Kidney capillary endothelial cell (primary cell): ENCODE measurements around the gene MET.

ENCODE experiments used
- DNase-seq: peaks from one replicate; pipeline ENCODE4 v3.0.0-alpha.2; 2018; ENCODE audit warnings: low spot score

The MET gene

DNA sequence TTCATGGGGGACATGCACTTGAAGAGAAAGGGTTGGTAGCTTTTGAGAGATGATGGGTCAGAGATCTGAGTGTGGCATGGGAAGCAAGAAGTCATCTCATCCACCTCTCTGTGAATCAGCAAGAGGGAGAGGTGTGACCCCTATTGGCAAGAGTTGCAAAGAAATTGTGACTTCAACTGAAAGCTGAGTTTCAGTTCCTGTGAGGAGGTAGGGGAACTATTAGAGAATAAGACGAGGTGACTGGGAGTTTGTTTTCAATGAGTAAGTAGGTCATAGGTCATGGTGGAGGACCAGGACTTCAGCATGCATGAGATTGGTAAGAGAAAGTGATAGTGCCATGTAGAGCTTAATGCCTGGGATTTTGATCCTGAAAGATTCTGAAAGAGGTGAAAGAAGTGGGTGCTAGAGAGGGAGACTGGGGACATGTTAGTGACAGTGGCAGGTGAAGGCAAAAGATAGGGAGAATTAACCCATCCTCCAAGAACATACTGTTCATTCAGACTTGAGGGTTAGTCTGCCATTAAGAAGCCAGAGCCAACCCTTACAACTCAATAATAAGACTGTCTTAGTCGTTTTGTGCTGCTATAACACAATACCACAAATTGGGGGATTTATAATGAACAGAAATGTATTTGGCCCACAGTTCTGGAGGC, 114.9 kb downstream of the MET start:
- DNase-seq = peak; percentile 65

DNA sequence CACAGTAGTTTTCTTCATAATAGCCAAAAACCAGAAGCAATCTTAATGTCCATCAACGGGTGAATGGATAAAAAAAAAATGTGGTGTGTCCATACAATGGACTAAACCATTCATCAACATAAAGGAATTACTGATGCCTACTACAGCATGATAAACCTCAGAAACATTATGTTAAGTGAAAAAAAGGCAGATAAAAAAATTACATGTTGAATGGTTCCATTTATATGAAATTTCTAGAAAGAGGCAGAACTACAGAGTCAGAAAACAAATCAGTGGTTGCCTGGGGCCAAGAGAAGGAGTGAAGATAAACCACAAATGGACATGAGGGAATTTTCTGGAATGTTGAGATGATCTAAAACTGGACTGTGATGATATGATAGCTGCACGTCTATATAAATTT, 115.9 kb downstream of the MET start:
- no peak for DNase-seq

DNA sequence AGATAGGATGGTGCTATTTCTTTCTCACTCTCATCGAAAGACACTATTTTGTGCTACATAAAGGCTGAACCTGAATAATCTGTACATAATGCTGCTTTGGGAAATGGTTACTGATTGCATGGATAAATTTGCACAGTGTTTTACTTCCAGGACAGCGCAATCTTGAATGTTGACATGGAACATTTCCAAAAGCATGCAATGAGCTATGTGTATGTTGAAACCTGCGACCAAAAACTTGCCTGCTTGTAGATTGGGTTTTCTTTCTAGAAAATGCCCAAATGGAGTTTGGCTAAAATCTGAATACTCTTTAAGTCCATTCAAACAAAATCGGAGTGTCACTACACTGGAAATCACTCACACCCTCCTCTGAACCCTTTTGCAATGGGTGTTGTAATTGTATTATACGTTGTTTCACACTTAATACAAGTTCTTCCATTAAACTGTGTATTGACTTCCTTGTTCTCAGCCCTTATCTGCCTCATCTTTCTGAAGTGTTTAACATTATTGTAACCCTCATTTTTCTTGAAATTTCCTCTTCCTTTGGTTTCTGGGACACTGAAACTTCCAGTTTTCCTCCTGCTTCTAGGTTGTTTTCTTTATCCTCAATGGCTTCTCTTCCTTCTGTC, 116.7 kb downstream of the MET start:
- no peak for DNase-seq

DNA sequence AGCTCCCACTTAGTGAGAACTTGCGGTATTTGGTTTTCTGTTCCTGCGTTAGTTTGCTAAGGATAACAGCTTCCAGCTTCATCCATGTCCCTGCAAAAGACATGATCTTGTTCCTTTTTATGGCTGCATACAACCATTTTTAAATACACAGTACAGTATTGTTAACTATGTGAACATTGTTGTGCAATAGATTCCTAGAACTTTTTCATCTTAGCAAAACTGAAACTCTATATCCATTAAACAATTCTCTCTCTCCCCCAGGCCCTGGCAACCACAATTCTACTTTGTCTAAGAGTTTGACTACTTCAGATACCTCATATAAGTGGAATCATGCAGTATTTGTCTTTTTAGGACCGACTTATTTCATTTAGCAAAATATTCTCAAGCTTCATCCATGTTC, 118.0 kb downstream of the MET start:
- DNase-seq = no peak

GRCh38 chr7:116792813-116793212, 120.8 kb downstream of the MET start:
- no peak for DNase-seq

GRCh38 chr7:116793795-116794340, 121.9 kb downstream of the MET start:
- no peak for DNase-seq

GRCh38 chr7:116796471-116796870, 124.5 kb downstream of the MET start:
- no peak for DNase-seq

GRCh38 chr7:116797612-116798011, 125.6 kb downstream of the MET start:
- DNase-seq = no peak

DNA sequence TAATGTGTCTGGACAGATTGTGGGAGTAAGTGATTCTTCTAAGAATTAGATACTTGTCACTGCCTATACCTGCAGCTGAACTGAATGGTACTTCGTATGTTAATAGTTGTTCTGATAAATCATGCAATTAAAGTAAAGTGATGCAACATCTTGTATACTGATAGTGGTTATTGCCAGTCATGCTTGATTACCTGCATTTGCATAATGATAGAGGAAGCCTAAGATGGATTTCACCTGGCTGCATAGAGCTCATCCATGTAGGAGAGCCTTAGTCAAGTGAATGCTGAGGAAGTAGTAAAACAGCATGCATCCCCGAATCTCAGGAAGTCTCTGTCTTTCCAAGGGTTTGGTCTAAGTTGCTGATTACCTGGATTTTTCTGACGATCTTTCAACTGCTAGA, 126.2 kb downstream of the MET start:
- no peak for DNase-seq

GRCh38 chr7:116799916-116800315, 127.9 kb downstream of the MET start:
- DNase-seq = no peak

DNA sequence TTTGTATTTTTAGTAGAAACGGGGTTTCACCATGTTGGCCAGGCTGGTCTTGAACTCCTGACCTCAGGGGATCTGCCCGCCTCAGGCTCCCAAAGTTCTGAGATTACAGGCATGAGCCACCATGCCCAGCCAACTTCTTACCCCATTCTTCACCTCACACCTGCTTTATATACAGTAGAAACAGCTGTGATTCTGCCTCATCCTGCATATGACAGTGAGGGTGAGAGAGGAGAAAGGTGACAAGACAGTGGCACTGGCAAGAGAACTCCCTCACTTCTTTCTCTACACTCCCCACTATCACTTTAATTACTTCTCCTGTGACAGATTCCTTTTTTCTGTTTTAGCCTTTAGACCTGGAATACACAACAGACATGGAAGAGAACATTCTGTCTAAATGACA, 128.6 kb downstream of the MET start:
- DNase-seq = no peak

GRCh38 chr7:116801092-116801710, 129.2 kb downstream of the MET start:
- DNase-seq = no peak

GRCh38 chr7:116802144-116802745, 130.2 kb downstream of the MET start:
- no peak for DNase-seq

GRCh38 chr7:116802746-116803152, 130.8 kb downstream of the MET start:
- peak; percentile 67 for DNase-seq

DNA sequence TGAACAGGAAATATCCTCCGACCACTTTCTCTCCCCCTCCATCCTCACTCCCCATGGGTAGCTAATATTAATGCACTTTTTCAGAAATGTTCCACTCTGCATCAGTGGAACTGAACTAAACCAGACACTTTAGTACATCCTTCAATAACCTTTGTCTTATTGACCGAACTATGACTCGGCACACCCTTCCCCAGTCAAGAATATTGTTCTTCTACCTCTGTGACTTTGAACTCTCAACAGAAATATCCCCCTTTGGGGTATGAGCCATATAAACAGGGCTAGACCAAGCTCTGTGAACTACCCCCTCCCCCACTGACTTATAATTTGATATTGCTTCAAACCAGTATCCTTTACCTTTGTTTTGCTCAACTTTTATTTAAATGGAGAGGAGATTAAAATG, 132.5 kb downstream of the MET start:
- DNase-seq = no peak

DNA sequence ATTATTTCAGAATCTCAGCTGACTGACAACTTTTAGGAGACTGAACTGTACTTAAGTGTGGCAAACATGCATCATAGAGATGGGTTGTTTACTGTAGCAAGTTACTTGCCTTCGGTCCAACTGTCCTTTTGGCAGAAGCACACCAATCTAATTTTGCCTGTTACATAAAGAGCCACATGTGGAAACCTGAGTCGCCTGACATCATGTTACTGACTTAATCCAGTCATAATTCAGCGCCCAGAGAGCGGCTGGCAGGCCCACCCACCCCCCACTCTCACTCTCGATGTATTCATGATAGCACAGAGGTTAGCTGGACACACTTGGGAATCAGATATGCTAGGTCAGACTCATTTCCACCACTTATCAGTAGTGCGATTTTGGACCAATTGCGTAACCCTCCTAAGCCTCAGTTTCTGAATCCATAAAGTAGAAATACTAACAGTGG, 133.1 kb downstream of the MET start:
- no peak for DNase-seq

GRCh38 chr7:116806046-116806944, 134.3 kb downstream of the MET start:
- no peak for DNase-seq

DNA sequence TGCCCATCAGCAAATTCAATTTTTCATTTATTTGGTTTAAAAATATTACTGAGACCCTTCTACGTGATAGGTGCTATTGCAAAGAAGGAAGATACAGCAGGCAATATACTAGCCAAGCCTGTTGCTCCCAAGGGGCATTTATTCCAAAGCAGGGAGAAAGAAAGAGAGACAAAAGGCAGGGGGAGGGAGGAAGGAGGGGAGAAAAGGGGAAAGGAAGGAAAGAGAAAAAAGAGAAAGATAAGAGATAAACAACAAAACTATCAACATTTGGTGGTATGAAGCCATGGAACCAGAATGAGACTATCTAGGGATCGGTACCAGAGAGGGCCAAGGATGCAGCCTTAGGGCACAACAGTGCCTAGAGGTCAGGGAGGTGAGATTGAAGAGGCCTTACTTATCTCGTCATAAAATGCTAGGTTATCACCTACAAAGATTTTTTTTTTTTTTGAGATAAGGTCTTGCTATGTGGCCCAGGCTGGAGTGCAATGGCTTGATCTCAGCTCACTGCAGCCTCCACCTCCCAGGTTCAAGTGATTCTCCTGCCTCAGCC, 135.1 kb downstream of the MET start:
- DNase-seq = no peak

- DNase-seq = peak; percentile 67
Observed at GRCh38 chr7:116809636-116810266, 137.8 kb downstream of the MET start.

GRCh38 chr7:116810267-116811116, 138.5 kb downstream of the MET start:
- no peak for DNase-seq
